ENCODE measurements around the gene FASN. TPM values are rescaled to one million over a fixed set of nuclear protein-coding genes. Genes with fewer than 3 reads are reported as not detected.

FASN gene
- total and polyA plus RNA-seq, 2 of the 13 experiments (the other 11 are each of a cell fraction or from before 2014, with no cell fraction given), result 51.7 to 101 TPM

DNA sequence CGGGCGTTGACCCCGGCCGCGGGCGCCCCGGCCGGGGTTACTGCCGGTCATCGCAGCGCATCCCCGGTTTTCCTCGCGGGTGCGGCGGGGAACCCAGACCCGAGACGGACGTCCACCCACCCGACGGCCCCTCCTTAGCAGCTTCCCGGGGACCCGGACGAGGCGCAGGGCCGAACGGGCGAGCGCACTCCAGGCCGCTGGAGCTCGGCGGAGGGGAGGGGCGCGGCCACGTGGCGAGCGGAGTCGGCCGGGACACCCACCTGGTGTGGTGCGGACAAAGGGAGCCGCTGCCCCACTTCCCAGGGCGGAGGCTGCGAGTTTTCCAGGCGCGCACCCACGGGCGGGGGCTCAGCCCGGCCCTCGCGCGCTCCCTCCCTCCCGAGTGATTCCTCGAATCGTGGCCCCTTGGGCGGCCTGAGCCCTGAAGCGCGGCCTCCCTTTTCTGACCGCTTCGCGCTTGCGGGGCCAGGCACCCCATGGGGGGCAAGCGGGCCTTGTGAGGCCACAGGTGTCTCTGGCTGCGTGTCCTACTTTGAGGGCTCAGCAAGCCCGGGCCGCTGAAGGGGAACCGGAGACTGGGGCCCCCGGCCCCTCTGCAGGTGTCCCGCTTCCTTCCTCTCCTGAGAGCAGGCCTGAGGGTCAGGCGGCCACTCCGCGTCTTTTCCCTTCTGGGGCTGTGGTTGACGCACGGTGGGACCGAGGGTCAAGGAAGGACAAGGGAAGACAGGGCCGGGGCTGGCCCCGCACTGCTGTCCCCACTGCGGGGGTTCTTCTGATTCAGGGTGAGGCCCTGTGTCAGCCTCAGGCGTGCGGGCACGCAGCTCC lies 1.1 kb upstream of the FASN start:
- peak overlapping the region; percentile 83 for H3K9ac ChIP-seq (ENCODE audit: insufficient read depth, low read depth, low read length)
- H3K9me3 ChIP-seq (ENCODE audit: low read length), result no peaks in the 10 kb centered on the region
- BruUV-seq (replicated peaks), result TSS peak; percentile 65
- POLR2A ChIA-PET, result interaction anchor here (1.0 to 3.2 kb wide), 16 partner anchors 7 to 468 kb away, joined by 3 to 32 read pairs (median 4); partner anchors contain the start of genes ALYREF, ANAPC11, CENPX and DCXR
- peak overlapping the region; percentile 93 for H3K27ac ChIP-seq (ENCODE audit: extremely low read length, insufficient read depth, low read length)
- peak overlapping the region; percentile 72 for H3K4me2 ChIP-seq (ENCODE audit: low read depth, low read length)
- 73% methylated on average over 46 of the region's 80 CpGs for WGBS (ENCODE audit: low lambda C conversion rate)
- ATAC-seq (no peak), FAIRE-seq (no peak), DNase-seq (ENCODE audit: low spot score) (no peak)
- H3K79me2 ChIP-seq (ENCODE audit: insufficient read depth, low read length), result peaks cover 41% of the 10 kb centered on the region
- intact Hi-C loops (cut with micrococcal nuclease; ENCODE audit: unreplicated experiment), result loop anchor here (5.0 to 10.0 kb wide), 2 partner anchors 47 to 124 kb away; partner anchors contain the start of genes ASPSCR1, GPS1 and RFNG
- H4K20me1 ChIP-seq (ENCODE audit: insufficient read depth, low read length), result peaks cover 26% of the 10 kb centered on the region
- peak overlapping the region; percentile 15 to 69 (median 50); a peak in 4 of 6 replicates for H3K4me3 ChIP-seq (replicated peaks in 1 of 3; ENCODE audit: insufficient read depth in 1 of 3, low read depth in 2 of 3, low read length in 3 of 3)
- H2AFZ ChIP-seq (ENCODE audit: low read length), result no peak overlapping the region
- peaks cover 76% of the 10 kb centered on the region for H3K4me1 ChIP-seq (ENCODE audit: insufficient read depth, low read length)
- in situ Hi-C loops (cut with HindIII; ENCODE audit: extremely low pct_ligation_motif_present, low pct_unique_long_range_greater_than_20kb), result no loop called here
- CTCF ChIA-PET (ENCODE audit: low intra/inter-chr PET ratio, low total read pairs), result no interaction called here
- H3K27me3 ChIP-seq (ENCODE audit: control insufficient read depth in 1 of 2, insufficient read depth in 2 of 2, low read length in 2 of 2), result no peaks in the 10 kb centered on the region; a peak in 1 of 5 replicates
- peaks cover 12 to 19% of the 10 kb centered on the region in 2 experiments for H3K36me3 ChIP-seq (replicated peaks in 1 of 2; ENCODE audit: control insufficient read depth in 1 of 2, insufficient read depth in 2 of 2, low read length in 2 of 2)
- no peak for TF ChIP-seq GPN1 (CRISPR knock-in tag; IDR thresholded peaks at IDR 0.05; ENCODE audit: borderline replicate concordance)
- TF ChIP-seq, protein P1, sequence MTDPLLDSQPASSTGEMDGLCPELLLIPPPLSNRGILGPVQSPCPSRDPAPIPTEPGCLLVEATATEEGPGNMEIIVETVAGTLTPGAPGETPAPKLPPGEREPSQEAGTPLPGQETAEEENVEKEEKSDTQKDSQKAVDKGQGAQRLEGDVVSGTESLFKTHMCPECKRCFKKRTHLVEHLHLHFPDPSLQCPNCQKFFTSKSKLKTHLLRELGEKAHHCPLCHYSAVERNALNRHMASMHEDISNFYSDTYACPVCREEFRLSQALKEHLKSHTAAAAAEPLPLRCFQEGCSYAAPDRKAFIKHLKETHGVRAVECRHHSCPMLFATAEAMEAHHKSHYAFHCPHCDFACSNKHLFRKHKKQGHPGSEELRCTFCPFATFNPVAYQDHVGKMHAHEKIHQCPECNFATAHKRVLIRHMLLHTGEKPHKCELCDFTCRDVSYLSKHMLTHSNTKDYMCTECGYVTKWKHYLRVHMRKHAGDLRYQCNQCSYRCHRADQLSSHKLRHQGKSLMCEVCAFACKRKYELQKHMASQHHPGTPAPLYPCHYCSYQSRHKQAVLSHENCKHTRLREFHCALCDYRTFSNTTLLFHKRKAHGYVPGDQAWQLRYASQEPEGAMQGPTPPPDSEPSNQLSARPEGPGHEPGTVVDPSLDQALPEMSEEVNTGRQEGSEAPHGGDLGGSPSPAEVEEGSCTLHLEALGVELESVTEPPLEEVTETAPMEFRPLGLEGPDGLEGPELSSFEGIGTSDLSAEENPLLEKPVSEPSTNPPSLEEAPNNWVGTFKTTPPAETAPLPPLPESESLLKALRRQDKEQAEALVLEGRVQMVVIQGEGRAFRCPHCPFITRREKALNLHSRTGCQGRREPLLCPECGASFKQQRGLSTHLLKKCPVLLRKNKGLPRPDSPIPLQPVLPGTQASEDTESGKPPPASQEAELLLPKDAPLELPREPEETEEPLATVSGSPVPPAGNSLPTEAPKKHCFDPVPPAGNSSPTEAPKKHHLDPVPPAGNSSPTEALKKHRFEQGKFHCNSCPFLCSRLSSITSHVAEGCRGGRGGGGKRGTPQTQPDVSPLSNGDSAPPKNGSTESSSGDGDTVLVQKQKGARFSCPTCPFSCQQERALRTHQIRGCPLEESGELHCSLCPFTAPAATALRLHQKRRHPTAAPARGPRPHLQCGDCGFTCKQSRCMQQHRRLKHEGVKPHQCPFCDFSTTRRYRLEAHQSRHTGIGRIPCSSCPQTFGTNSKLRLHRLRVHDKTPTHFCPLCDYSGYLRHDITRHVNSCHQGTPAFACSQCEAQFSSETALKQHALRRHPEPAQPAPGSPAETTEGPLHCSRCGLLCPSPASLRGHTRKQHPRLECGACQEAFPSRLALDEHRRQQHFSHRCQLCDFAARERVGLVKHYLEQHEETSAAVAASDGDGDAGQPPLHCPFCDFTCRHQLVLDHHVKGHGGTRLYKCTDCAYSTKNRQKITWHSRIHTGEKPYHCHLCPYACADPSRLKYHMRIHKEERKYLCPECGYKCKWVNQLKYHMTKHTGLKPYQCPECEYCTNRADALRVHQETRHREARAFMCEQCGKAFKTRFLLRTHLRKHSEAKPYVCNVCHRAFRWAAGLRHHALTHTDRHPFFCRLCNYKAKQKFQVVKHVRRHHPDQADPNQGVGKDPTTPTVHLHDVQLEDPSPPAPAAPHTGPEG (CRISPR knock-in tag; IDR thresholded peaks at IDR 0.05), result peak; percentile 60
- no peak for TF ChIP-seq ZSCAN9 (CRISPR knock-in tag; IDR thresholded peaks at IDR 0.05; ENCODE audit: borderline replicate concordance)
- peak; percentile 17 for TF ChIP-seq KAT8 (CRISPR knock-in tag; IDR thresholded peaks at IDR 0.05)
- TF ChIP-seq MIXL1 (CRISPR knock-in tag; IDR thresholded peaks at IDR 0.05), result no peak
- TF ChIP-seq MZF1 (CRISPR knock-in tag; IDR thresholded peaks at IDR 0.05; ENCODE audit: borderline replicate concordance), result no peak
- no peak for TF ChIP-seq ZNF614 (CRISPR knock-in tag; IDR thresholded peaks at IDR 0.05; ENCODE audit: borderline replicate concordance)
- TF ChIP-seq NFIC (IDR thresholded peaks at IDR 0.05; ENCODE audit: low read length), result no peak
- no peak for TF ChIP-seq KDM4B (CRISPR knock-in tag; IDR thresholded peaks at IDR 0.05)
- TF ChIP-seq PCBP1 (IDR thresholded peaks at IDR 0.05; ENCODE audit: borderline replicate concordance, low read depth, low read length), result no peak
- TF ChIP-seq MTF2 (CRISPR knock-in tag; IDR thresholded peaks at IDR 0.05; ENCODE audit: borderline replicate concordance), result no peak
- TF ChIP-seq, protein P2, sequence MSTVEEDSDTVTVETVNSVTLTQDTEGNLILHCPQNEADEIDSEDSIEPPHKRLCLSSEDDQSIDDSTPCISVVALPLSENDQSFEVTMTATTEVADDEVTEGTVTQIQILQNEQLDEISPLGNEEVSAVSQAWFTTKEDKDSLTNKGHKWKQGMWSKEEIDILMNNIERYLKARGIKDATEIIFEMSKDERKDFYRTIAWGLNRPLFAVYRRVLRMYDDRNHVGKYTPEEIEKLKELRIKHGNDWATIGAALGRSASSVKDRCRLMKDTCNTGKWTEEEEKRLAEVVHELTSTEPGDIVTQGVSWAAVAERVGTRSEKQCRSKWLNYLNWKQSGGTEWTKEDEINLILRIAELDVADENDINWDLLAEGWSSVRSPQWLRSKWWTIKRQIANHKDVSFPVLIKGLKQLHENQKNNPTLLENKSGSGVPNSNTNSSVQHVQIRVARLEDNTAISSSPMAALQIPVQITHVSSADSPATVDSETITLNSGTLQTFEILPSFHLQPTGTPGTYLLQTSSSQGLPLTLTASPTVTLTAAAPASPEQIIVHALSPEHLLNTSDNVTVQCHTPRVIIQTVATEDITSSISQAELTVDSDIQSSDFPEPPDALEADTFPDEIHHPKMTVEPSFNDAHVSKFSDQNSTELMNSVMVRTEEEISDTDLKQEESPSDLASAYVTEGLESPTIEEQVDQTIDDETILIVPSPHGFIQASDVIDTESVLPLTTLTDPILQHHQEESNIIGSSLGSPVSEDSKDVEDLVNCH (CRISPR knock-in tag; IDR thresholded peaks at IDR 0.05), result no peak
- TF ChIP-seq TEAD3 (CRISPR knock-in tag; optimal IDR thresholded peaks at IDR 0.05; ENCODE audit: borderline replicate concordance), result no peak
- TF ChIP-seq ZFP90 (CRISPR knock-in tag; IDR thresholded peaks at IDR 0.05; ENCODE audit: borderline replicate concordance), result no peak
- TF ChIP-seq, protein P3, sequence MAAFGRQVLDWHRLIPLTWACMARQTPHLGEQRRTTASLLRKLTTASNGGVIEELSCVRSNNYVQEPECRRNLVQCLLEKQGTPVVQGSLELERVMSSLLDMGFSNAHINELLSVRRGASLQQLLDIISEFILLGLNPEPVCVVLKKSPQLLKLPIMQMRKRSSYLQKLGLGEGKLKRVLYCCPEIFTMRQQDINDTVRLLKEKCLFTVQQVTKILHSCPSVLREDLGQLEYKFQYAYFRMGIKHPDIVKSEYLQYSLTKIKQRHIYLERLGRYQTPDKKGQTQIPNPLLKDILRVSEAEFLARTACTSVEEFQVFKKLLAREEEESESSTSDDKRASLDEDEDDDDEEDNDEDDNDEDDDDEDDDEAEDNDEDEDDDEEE (CRISPR knock-in tag; IDR thresholded peaks at IDR 0.05), result peak; percentile 36; the same call in 1 of the 2 replicates

Measured in HepG2 (cell line).